Stimulated activated CD8-positive, alpha-beta memory T cell treated with anti-CD3 and anti-CD28 coated beads, Interleukin-2, amount 100 ng/mL, for 1 hour (primary cell): ENCODE measurements around the gene OR51D1.
A peak's percentile ranks its signal among the peaks of the same experiment; 100 is the strongest.

Source experiments
- DNase-seq, 2 donors: peaks; one replicate each; pipeline ENCODE4 v3.0.0-alpha.2; 2020; ENCODE audit warnings: low read depth in 2 of 2

OR51D1 gene, protein sequence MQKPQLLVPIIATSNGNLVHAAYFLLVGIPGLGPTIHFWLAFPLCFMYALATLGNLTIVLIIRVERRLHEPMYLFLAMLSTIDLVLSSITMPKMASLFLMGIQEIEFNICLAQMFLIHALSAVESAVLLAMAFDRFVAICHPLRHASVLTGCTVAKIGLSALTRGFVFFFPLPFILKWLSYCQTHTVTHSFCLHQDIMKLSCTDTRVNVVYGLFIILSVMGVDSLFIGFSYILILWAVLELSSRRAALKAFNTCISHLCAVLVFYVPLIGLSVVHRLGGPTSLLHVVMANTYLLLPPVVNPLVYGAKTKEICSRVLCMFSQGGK

DNA sequence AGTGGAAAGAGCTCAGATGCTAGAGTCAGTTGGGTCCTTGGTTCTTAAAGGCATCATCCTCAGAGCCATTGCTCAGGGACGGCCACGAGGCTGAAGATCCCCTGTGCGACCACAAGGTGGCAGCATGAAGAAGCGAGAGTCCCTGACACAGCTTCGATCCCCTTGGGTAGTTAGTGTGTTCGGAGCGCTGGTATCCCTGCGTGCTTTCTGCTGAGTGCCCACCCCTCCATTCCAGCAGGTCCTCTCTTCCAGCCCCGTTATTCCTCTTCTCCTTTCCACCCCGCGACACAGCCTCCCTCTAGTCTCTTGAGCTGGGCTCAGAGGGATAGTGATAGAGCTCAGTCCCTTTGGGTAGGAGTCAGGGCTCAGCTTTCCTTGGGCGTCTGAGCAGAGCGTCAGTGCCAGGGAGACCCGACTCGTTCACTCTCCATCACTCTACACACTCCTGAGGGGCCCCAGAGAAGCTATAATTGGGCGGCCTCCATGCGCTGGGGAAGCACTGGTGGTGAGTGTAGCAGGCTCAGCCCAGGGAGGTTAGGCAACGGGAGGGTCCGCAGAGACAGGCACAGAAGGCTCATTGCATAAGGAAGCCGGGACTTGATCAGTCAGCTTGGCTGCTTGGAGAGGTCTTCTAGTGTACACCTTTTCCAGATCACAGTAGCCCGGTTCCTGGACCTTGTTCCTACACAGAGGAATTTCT, at the start of gene OR51D1:
TSS of gene OR51D1 (plus strand) at position 516 of the 700 bp plus-strand sequence. CDS start 2,314 bp downstream, outside the sequence.
- peak; percentile 39 to 51 for DNase-seq

- no peak for DNase-seq
Observed at GRCh38 chr11:4589017-4589416, 48.3 kb upstream of the OR51D1 start.

GRCh38 chr11:4593739-4594138, 43.5 kb upstream of the OR51D1 start, which contains the start of gene OR52I1:
TSS of gene OR52I1 (plus strand) at chr11:4594039. CDS start at chr11:4594039, 0 bp downstream.
- no peak for DNase-seq

DNA sequence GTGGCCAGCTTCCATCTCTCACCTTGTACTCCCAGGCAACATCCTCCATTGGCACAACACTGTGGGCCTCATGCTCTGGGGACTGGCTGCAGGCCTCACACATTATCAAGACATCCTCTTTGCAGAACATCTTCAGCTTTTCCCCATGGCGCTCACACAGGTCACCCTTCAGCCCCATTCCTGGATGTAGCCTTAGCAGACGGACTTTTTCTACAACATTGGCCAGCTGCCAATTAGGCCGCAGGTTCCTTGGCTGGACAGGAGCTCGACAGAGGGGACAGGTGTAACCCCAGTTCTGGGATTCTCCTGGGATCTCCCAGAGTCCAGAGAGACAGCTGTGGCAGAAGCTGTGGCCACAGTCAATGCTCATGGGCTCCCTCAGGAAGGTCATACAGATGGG, 32.2 kb upstream of the OR51D1 start:
- DNase-seq: no peak

- no peak for DNase-seq
Observed at GRCh38 chr11:4606231-4607015, 30.9 kb upstream of the OR51D1 start.

GRCh38 chr11:4607096-4607495, 30.2 kb upstream of the OR51D1 start:
- DNase-seq: no peak

- peak; percentile 81 to 89 for DNase-seq
Observed at GRCh38 chr11:4607781-4608666, 29.3 kb upstream of the OR51D1 start, which contains the start of gene TRIM68. TSS of gene TRIM68 (minus strand) at chr11:4608231. CDS start at chr11:4605504, 2,727 bp downstream.

DNA sequence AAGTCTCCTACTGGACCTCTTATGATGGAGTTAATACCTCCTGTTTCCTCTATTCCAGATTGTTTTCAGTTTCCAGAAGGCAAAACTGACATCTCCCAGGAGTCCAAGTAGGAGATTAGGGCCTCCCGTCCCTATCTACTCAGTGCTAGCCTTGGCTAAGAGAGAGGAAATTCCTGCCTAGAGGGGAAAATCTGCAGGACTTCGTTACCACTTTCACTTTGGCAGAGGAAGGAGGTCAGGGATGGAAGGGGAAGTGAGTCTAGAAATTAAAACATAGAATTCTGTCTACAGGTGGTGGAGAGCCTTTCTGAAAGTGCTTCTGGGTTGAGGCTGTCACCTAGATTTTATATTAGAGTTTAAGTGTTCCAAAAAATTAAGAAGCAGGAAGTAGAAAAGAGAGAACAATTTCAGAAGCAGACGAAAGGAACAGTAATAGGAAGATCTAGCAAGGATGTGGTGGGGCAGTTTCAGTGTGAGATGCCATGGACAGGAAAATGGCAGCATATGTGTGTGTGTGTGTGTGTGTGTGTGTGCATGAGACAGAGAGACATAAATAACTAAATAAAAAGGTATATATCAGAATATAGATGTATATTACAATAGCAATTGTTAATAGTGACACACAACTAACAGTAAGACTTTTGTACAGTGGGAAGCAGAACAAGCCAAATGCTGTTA, 26.9 kb upstream of the OR51D1 start:
- no peak for DNase-seq

- no peak for DNase-seq
Observed at GRCh38 chr11:4611986-4612385, 25.3 kb upstream of the OR51D1 start.

DNA sequence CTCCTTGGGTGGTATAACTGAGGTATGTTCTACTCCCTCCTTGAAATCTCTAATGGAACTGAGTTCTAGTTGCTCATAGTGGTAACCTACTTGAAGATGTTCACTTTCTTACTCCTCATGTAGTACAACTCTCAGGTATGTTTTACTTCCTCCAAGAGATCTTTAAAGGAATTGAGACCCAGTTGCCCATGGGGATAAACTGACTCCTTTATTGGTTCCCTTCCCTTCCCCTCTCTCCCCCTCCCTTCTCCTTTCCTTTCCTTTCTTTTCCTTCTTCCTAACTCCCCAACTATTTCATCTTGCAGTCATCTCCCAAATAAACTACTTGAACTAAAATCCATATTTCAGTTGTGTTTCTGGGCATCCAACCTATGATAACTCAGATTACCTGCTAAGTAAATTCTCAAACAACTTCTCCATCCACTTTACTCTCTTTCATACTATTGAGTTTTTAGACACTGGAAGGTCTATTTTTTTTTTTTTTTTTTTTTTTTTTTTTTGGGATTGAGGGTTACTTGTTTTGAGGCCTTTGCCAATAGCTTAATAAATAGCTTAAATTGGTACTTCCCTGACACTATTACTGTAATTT, 21.3 kb upstream of the OR51D1 start:
- DNase-seq: no peak

DNA sequence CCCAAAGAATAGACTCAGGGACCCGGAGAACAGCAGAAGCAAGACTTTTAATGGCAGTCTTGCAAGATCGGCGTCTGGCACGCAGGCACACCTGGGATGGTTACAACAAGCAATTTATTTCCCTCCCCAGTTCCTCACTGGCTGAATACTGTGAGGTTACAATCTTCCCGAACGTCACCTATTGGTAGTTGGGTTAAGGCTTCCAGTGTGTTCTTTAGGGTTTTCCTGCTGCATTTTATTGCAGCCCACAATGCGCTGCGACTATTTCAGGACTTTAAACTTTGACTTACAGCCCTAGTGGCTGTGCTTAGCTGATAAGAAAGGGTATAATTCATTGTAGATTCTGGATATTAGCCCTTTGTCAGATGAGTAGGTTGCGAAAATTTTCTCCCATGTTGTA, 17.8 kb upstream of the OR51D1 start:
- no peak for DNase-seq

GRCh38 chr11:4626207-4627099, 10.8 kb upstream of the OR51D1 start:
- DNase-seq: no peak

- no peak for DNase-seq
Observed at GRCh38 chr11:4636136-4636535, 1.1 kb upstream of the OR51D1 start.

- no peak for DNase-seq
Observed at GRCh38 chr11:4637662-4638047, 378 bp downstream of the OR51D1 start.

- DNase-seq: no peak
Observed at GRCh38 chr11:4639931-4640330, 2.7 kb downstream of the OR51D1 start.

DNA sequence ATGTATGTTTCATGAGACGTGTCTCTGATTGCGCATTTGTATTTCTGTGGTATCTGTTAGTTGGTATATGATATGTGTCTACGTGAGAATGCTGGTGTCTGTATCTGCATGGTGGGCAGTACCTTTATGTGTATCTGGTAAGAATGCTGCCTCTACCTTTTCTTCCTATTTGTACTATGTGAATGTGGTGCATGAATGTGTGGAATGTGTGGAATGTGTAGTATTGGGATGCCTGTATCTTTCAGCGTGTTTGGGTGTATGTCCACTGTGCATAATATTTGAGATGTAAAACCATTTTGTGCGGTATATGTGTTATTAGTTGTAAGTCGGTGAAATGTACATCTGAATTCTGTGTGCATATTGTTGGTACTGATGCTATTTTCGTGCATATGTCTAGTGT, 4.2 kb downstream of the OR51D1 start:
- no peak for DNase-seq

DNA sequence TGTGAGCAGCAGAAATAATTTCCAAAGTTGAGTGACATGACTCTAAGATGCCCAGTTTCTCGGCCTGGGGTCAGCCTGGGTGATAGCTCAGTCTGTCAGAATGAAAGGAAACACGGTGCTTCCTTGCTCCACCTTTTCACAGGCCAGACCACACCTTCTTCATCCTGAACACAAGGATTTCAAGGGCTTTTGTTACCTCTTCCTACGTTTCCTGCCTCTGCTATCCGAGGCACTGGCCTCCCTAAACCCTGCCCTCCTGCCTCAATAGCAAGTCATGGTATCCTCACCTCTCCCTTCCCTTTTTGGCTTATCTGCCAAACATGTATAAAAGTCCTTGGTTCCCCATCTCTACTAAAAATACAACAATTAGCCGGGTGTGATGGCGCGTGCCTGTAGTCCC, 4.8 kb downstream of the OR51D1 start:
- DNase-seq: no peak

DNA sequence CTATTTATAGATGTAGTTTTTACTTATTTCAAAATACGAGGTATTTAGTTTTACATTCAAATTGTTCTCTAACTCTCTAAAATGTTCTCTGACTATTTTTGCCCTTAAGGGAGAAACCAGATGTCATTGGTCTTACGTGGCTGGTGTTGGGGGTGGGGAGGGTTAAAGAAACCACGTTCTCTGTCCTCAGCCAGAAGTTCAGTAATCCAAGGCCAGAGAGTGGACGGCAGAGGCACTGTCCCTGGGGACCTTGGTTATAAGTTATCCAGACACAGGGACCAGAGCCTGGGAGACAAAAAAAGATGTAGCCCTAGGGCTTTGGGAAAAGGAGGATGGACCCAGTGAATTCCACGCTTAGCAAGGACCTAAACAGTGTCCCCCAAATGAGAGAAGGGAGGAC, 5.8 kb downstream of the OR51D1 start:
- DNase-seq: no peak

- DNase-seq: no peak
Observed at GRCh38 chr11:4643682-4644081, 6.4 kb downstream of the OR51D1 start, which contains the start of gene OR51E1. TSS of gene OR51E1 (plus strand) at chr11:4643982. CDS start at chr11:4652527, 8,545 bp downstream.
